Colonic mucosa (tissue), 4 donors: ENCODE results near the gene TTC7B. TPM values are rescaled to one million over a fixed set of nuclear protein-coding genes. Genes with fewer than 3 reads are reported as not detected.

ENCODE experiments used
- DNase-seq: peaks from one replicate; pipeline ENCODE4 v3.0.0-alpha.2; 2020
- H3K27ac ChIP-seq: fragments of 200-600 bp; one replicate; pipeline ENCODE4 v1.8.0; 2021
- H3K27me3 ChIP-seq: fragments of 200-600 bp; one replicate; pipeline ENCODE4 v1.8.0; 2021
- H3K36me3 ChIP-seq: fragments of 200-600 bp; one replicate; pipeline ENCODE4 v1.8.0; 2021
- H3K4me1 ChIP-seq: fragments of 200-600 bp; one replicate; pipeline ENCODE4 v1.8.0; 2021; ENCODE audit warnings: mild to moderate bottlenecking
- H3K4me3 ChIP-seq: fragments of 200-600 bp; one replicate; pipeline ENCODE4 v1.8.0; 2021
- H3K9ac ChIP-seq, 2 donors: one replicate each; pipeline ENCODE4 v1.7.0; 2013; ENCODE audit warnings: control low read depth in 2 of 2, low read depth in 2 of 2, low read length in 2 of 2
- H3K9me3 ChIP-seq: fragments of 200-600 bp; one replicate; pipeline ENCODE4 v1.8.0; 2021
- intact Hi-C: fragments of 100-400 bp; cut with DNase I; formaldehyde crosslinking; loops from one replicate; pipeline ENCODE4 v1.14.1; 2022
- total RNA-seq, 2 donors: library from RNA; stranded (reverse); fragmentation: NEBNext Ultra II Directional in 1 of 2; extraction: Animal tissue kit (Norgen Biotek cat#: 25700) in 1 of 2; gene quantifications; one replicate each; pipeline ENCODE4 v1.2.1, GENCODE V29; 2021
- TF ChIP-seq, protein P1 (sequence below): fragments of 200-600 bp; IDR thresholded peaks from one replicate; pipeline ENCODE4 v1.8.0; 2022; ENCODE audit warnings: antibody characterized with exemption, mild to moderate bottlenecking
- donor health status: healthy.
- donor health status: DM: no; HTN: no; CAD: no.
- donor health status: DM: no; HTN: no; CAD: no.

The TTC7B gene
- total RNA-seq, 2 donors from 2014 or later: 3.3 to 11.8 TPM

- H3K4me3 ChIP-seq: no peak overlapping the region
- no peaks in the 10 kb centered on the region for H3K4me1 ChIP-seq
- no peaks in the 10 kb centered on the region for H3K9me3 ChIP-seq
- intact Hi-C loops: no loop called here
- DNase-seq: no peak
- TF ChIP-seq, protein P1, sequence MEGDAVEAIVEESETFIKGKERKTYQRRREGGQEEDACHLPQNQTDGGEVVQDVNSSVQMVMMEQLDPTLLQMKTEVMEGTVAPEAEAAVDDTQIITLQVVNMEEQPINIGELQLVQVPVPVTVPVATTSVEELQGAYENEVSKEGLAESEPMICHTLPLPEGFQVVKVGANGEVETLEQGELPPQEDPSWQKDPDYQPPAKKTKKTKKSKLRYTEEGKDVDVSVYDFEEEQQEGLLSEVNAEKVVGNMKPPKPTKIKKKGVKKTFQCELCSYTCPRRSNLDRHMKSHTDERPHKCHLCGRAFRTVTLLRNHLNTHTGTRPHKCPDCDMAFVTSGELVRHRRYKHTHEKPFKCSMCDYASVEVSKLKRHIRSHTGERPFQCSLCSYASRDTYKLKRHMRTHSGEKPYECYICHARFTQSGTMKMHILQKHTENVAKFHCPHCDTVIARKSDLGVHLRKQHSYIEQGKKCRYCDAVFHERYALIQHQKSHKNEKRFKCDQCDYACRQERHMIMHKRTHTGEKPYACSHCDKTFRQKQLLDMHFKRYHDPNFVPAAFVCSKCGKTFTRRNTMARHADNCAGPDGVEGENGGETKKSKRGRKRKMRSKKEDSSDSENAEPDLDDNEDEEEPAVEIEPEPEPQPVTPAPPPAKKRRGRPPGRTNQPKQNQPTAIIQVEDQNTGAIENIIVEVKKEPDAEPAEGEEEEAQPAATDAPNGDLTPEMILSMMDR: no peak
- no peaks in the 10 kb centered on the region for H3K27me3 ChIP-seq
- H3K9ac ChIP-seq: no peak overlapping the region
- H3K27ac ChIP-seq: no peak overlapping the region
- no peaks in the 10 kb centered on the region for H3K36me3 ChIP-seq
These were observed 214.7 kb downstream of the TTC7B start for GRCh38 chr14:90601563-90601962.

DNA sequence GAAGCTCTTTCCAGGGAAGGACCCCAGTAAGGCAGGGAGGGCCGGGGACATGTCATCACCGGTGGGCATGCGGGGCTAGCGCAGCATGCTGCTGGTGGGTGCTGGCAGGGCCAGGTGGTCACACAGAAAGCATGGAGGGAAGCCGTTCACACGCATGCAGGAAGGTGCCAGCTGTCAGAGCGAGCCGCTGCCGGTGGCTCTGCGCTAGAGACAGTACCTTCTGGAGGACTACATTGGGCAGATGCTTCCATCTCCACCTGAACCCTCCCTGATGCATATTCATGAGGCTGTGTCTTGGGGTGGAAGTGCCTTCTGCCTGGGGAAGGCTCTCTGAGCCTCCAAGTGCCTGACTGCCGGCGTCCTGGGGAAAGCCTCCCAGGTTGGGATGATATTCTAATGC is 215.6 kb downstream of the TTC7B start:
- H3K27me3 ChIP-seq: no peaks in the 10 kb centered on the region
- intact Hi-C loops: no loop called here
- no peak for DNase-seq
- H3K4me1 ChIP-seq: no peaks in the 10 kb centered on the region
- no peaks in the 10 kb centered on the region for H3K9me3 ChIP-seq
- no peak overlapping the region for H3K4me3 ChIP-seq
- TF ChIP-seq, protein P1: no peak
- no peak overlapping the region for H3K27ac ChIP-seq
- no peak overlapping the region for H3K9ac ChIP-seq
- H3K36me3 ChIP-seq: no peaks in the 10 kb centered on the region

- TF ChIP-seq, protein P1: no peak
- intact Hi-C loops: no loop called here
- Histone ChIP-seq H3K4me1 (no peaks in the 10 kb centered on the region), H3K9me3 (no peaks in the 10 kb centered on the region), H3K36me3 (no peaks in the 10 kb centered on the region), H3K27me3 (no peaks in the 10 kb centered on the region), H3K27ac (no peak overlapping the region), H3K4me3 (no peak overlapping the region), H3K9ac (no peak overlapping the region)
- DNase-seq: no peak
These were observed 216.3 kb downstream of the TTC7B start for GRCh38 chr14:90599748-90600507.

- H3K36me3 ChIP-seq: no peaks in the 10 kb centered on the region
- intact Hi-C loops: no loop called here
- no peak overlapping the region for H3K4me3 ChIP-seq
- no peak overlapping the region for H3K9ac ChIP-seq
- H3K4me1 ChIP-seq: no peaks in the 10 kb centered on the region
- H3K27me3 ChIP-seq: no peaks in the 10 kb centered on the region
- TF ChIP-seq, protein P1: no peak
- DNase-seq: no peak
- H3K9me3 ChIP-seq: no peaks in the 10 kb centered on the region
- H3K27ac ChIP-seq: no peak overlapping the region
These were observed 216.9 kb downstream of the TTC7B start for GRCh38 chr14:90599339-90599738.

GRCh38 chr14:90597961-90598360 is 218.3 kb downstream of the TTC7B start:
- TF ChIP-seq, protein P1: no peak
- no peak overlapping the region for H3K4me3 ChIP-seq
- H3K36me3 ChIP-seq: no peaks in the 10 kb centered on the region
- no peak overlapping the region for H3K27ac ChIP-seq
- intact Hi-C loops: no loop called here
- no peaks in the 10 kb centered on the region for H3K9me3 ChIP-seq
- H3K9ac ChIP-seq: no peak overlapping the region
- H3K27me3 ChIP-seq: no peaks in the 10 kb centered on the region
- no peaks in the 10 kb centered on the region for H3K4me1 ChIP-seq
- DNase-seq: no peak
